Subcutaneous adipose tissue (tissue), 4 donors: ENCODE measurements around the gene CALM1. TPM values are rescaled to one million over a fixed set of nuclear protein-coding genes. Genes with fewer than 3 reads are reported as not detected.

Source experiments
- CTCF ChIP-seq: fragments of 450-650 bp; IDR thresholded peaks from one replicate; pipeline ENCODE4 v1.5.1; 2016; ENCODE audit warnings: low read depth, mild to moderate bottlenecking, control low read depth, antibody characterized with exemption, moderate library complexity
- total RNA-seq, 4 donors: library from RNA; depleted of rRNA; stranded (reverse); fragments of >200 nt; gene quantifications; one replicate each; pipeline ENCODE4 v1.1.0, GENCODE V29; 2016

Gene CALM1
- total RNA-seq, 4 donors from 2014 or later: 224 to 493 (median 260) TPM

DNA sequence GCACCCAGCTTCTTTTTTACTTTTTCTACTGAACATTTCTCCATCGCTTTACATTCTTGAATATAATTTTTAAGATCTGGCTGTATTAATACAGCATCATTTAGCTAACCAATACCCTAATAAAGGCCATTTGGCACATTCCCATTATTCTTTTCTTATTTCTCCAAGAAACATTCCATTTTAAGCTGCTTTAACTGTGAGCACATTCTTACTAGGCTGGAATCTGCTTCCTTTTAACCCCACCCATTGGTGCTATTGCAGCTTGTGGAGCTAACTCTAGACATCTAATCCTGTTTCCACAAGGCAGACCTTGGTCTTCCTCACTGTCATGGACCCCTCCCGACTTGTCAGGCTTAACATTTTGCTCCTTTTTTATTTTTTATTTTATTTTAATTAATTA, 15.2 kb downstream of the CALM1 start:
- no peak for TF ChIP-seq CTCF

DNA sequence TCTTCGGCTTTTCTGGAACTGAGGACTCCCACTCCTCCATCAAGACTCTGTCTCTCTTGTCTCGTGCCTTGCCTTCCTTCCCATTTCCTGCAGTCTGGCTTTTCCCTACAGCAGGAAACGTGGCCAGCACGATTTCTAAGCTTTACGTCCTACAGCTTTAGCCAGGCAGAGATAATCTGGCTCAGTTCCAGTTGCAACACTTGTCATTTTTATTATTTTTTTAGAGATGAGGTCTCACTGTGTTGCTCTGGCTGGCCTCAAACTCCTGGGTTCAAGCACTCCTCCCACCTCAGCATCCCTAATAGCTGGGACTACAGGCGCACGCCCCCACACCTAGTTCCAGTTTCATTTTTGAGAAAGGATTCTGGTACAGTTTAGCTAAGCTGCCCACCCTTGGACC, 19.9 kb downstream of the CALM1 start:
- no peak for TF ChIP-seq CTCF

DNA sequence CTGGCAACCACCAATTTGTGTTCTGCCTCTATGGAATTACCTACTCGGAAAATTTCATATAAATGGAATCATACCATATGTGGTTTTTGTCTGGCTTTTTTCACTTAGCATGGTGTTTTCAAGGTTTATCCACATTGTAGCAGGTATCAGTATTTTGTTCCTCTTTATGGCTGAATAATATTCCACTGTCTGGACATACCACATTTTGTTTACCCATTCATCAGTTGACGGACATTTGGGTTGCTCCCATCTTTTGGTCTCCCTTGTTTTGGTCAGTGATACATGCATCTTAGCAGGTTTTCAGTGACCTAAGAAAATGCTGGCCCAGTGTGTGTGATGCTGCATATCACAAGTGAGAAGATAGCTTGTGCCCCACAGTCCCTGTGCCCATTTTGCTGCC, 21.2 kb downstream of the CALM1 start:
- TF ChIP-seq CTCF: no peak

DNA sequence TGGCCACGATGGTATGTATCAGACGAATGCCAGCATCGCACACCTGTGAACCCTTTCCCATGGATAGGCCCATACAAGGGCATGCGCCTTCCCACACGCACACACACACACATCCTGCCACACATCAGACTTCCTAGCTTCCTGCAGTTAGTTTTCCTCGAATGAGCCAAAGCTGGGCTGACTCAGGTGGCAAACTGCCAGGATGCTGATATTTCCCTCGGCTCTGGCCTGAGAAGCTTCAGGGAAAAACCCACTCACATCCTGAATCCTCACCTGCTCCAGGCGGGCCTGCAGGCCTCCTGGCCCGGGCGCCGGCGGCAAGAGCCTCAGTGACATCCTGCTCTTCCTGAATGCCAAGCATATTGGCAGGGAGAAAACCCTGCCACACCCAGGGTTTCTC, 22.4 kb downstream of the CALM1 start:
- no peak for TF ChIP-seq CTCF

- TF ChIP-seq CTCF: no peak
Measured at GRCh38 chr14:90421001-90421631, 24.3 kb downstream of the CALM1 start.

GRCh38 chr14:90421632-90422020, 24.8 kb downstream of the CALM1 start:
- no peak for TF ChIP-seq CTCF

DNA sequence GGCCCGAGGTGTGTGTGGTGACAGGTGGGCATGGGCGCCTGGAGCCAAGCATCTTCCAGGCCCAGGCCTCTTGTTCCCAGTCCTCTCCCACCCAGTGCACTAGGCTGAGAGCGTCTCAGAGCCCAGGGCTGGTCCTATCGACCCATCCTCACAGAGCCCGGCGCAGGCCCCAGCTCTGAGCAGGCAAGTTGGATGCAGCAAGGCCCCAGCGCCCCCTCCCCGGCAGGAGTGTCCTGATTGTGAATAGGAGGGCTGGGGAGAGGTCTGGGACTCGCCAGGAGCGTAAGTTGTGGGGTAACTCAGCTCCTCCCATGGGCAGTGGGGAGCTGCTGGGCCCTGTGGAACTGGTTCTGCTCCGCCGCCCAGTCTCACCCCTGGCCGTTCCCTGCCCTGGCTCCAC, 26.3 kb downstream of the CALM1 start:
- TF ChIP-seq CTCF: no peak
